ENCODE results near the gene MRPL30. TPM values are rescaled to one million over a fixed set of nuclear protein-coding genes. Genes with fewer than 3 reads are reported as not detected.
"Not testable (repeated sequence)": the region's sequence is repeated elsewhere in the genome, so short reads cannot be mapped to it uniquely, and the experiment has no call there.

MRPL30 gene
- total and polyA plus RNA-seq, 4 donors = 13.5 to 19.8 (median 16.0) TPM

- no peaks in the 10 kb centered on the region for H3K27me3 ChIP-seq (ENCODE audit: control insufficient read depth in 1 of 2, insufficient read depth in 2 of 2, low read length in 1 of 2)
- H3K27ac ChIP-seq (ENCODE audit: low read depth in 1 of 2, low read length in 2 of 2) = no peak overlapping the region
- H3K4me1 ChIP-seq (ENCODE audit: control insufficient read depth in 1 of 2, insufficient read depth in 2 of 2, low read length in 2 of 2) = no peaks in the 10 kb centered on the region
- no peak overlapping the region for H3K4me3 ChIP-seq (ENCODE audit: low read length in 2 of 2)
- ATAC-seq (ENCODE audit: low FRiP score) (no peak), DNase-seq (no peak)
- WGBS, 2 donors = 95 to 96% methylated on average over 8 of the region's 8 CpGs
- no peaks in the 10 kb centered on the region for H3K9me3 ChIP-seq (ENCODE audit: control insufficient read depth, low read length)
- intact Hi-C loops (cut with DNase I) = no loop called here
- peaks cover 0 to 3% of the 10 kb centered on the region in 2 donors for H3K36me3 ChIP-seq (ENCODE audit: control insufficient read depth in 1 of 2, insufficient read depth in 2 of 2, low read length in 1 of 2)
Observed at GRCh38 chr2:99171377-99172140, 9.4 kb upstream of the MRPL30 start.

GRCh38 chr2:99181624-99182000 is 628 bp downstream of the MRPL30 start:
- Histone ChIP-seq H3K4me1 (ENCODE audit: control insufficient read depth in 1 of 2, insufficient read depth in 2 of 2, low read length in 2 of 2) (peaks cover 0 to 5% of the 10 kb centered on the region in 2 donors), H3K9me3 (ENCODE audit: control insufficient read depth, low read length) (no peaks in the 10 kb centered on the region), H3K4me3 (ENCODE audit: low read length in 2 of 2) (peak overlapping the region; percentile 96 to 100), H3K27me3 (ENCODE audit: control insufficient read depth in 1 of 2, insufficient read depth in 2 of 2, low read length in 1 of 2) (no peaks in the 10 kb centered on the region), H3K27ac (ENCODE audit: low read depth in 1 of 2, low read length in 2 of 2) (no peak overlapping the region), H3K36me3 (ENCODE audit: control insufficient read depth in 1 of 2, insufficient read depth in 2 of 2, low read length in 1 of 2) (no peaks in the 10 kb centered on the region)
- ATAC-seq (ENCODE audit: low FRiP score) = no peak
- DNase-seq = no peak
- intact Hi-C loops (cut with DNase I) = loop anchor here (5.0 to 10.0 kb wide), 3 partner anchors 143 to 311 kb away; partner anchors contain the start of genes EIF5B (in 1 of the 2), REV1 (in 1 of the 2) and TXNDC9 (in 1 of the 2)
- WGBS, 2 donors = 2 to 4% methylated on average over 4 of the region's 4 CpGs

- H3K36me3 ChIP-seq (ENCODE audit: control insufficient read depth in 1 of 2, insufficient read depth in 2 of 2, low read length in 1 of 2) = peaks cover 0 to 2% of the 10 kb centered on the region in 2 donors
- no peaks in the 10 kb centered on the region for H3K27me3 ChIP-seq (ENCODE audit: control insufficient read depth in 1 of 2, insufficient read depth in 2 of 2, low read length in 1 of 2)
- no peaks in the 10 kb centered on the region for H3K9me3 ChIP-seq (ENCODE audit: control insufficient read depth, low read length)
- 89 to 98% methylated on average over 3 of the region's 3 CpGs for WGBS, 2 donors
- no peak for ATAC-seq (ENCODE audit: low FRiP score)
- peaks cover 0 to 5% of the 10 kb centered on the region in 2 donors for H3K4me1 ChIP-seq (ENCODE audit: control insufficient read depth in 1 of 2, insufficient read depth in 2 of 2, low read length in 2 of 2)
- no peak overlapping the region for H3K4me3 ChIP-seq (ENCODE audit: low read length in 2 of 2)
- H3K27ac ChIP-seq (ENCODE audit: low read depth in 1 of 2, low read length in 2 of 2) = no peak overlapping the region
- DNase-seq = no peak
- intact Hi-C loops (cut with DNase I) = loop anchor here (5.0 to 10.0 kb wide), 3 partner anchors 142 to 309 kb away; partner anchors contain the start of genes EIF5B (in 1 of the 2), REV1 (in 1 of the 2) and TXNDC9 (in 1 of the 2)
Observed at GRCh38 chr2:99183025-99183424, 2.0 kb downstream of the MRPL30 start.

GRCh38 chr2:99184811-99185210 is 3.8 kb downstream of the MRPL30 start:
- no peaks in the 10 kb centered on the region for H3K9me3 ChIP-seq (ENCODE audit: control insufficient read depth, low read length)
- no peaks in the 10 kb centered on the region for H3K27me3 ChIP-seq (ENCODE audit: control insufficient read depth in 1 of 2, insufficient read depth in 2 of 2, low read length in 1 of 2)
- intact Hi-C loops (cut with DNase I) = loop anchor here (5.0 to 10.0 kb wide), 3 partner anchors 140 to 307 kb away; partner anchors contain the start of genes EIF5B (in 1 of the 2), REV1 (in 1 of the 2) and TXNDC9 (in 1 of the 2)
- ATAC-seq (ENCODE audit: low FRiP score) = no peak
- peaks cover 0 to 2% of the 10 kb centered on the region in 2 donors for H3K36me3 ChIP-seq (ENCODE audit: control insufficient read depth in 1 of 2, insufficient read depth in 2 of 2, low read length in 1 of 2)
- no peak for DNase-seq
- no peak overlapping the region for H3K4me3 ChIP-seq (ENCODE audit: low read length in 2 of 2)
- H3K4me1 ChIP-seq (ENCODE audit: control insufficient read depth in 1 of 2, insufficient read depth in 2 of 2, low read length in 2 of 2) = peaks cover 0 to 5% of the 10 kb centered on the region in 2 donors
- H3K27ac ChIP-seq (ENCODE audit: low read depth in 1 of 2, low read length in 2 of 2) = no peak overlapping the region
- 60 to 63% methylated on average over 6 of the region's 6 CpGs for WGBS, 2 donors

GRCh38 chr2:99187011-99187410 is 6.0 kb downstream of the MRPL30 start:
- no peak for ATAC-seq (ENCODE audit: low FRiP score)

GRCh38 chr2:99188357-99188756 is 7.4 kb downstream of the MRPL30 start:
- DNase-seq (no peak), ATAC-seq (ENCODE audit: low FRiP score) (no peak)
- Histone ChIP-seq H3K27me3 (ENCODE audit: control insufficient read depth in 1 of 2, insufficient read depth in 2 of 2, low read length in 1 of 2) (no peaks in the 10 kb centered on the region), H3K27ac (ENCODE audit: low read depth in 1 of 2, low read length in 2 of 2) (no peak overlapping the region), H3K4me3 (ENCODE audit: low read length in 2 of 2) (no peak overlapping the region), H3K36me3 (ENCODE audit: control insufficient read depth in 1 of 2, insufficient read depth in 2 of 2, low read length in 1 of 2) (peaks cover 0 to 2% of the 10 kb centered on the region in 2 donors), H3K9me3 (ENCODE audit: control insufficient read depth, low read length) (no peaks in the 10 kb centered on the region), H3K4me1 (ENCODE audit: control insufficient read depth in 1 of 2, insufficient read depth in 2 of 2, low read length in 2 of 2) (no peaks in the 10 kb centered on the region)
- 96 to 97% methylated on average over 3 of the region's 3 CpGs for whole genome bisulfite sequencing, 2 donors
- intact Hi-C loops (cut with DNase I) = loop anchor here in 1 of 2 donors (10.0 kb wide), 1 partner anchor 136 kb away; no protein-coding TSS in a partner anchor

More at GRCh38 chr2:99187011-99187410, 6.0 kb downstream of the MRPL30 start:
- Histone ChIP-seq H3K27ac (ENCODE audit: low read depth in 1 of 2, low read length in 2 of 2) (no peak overlapping the region), H3K4me1 (ENCODE audit: control insufficient read depth in 1 of 2, insufficient read depth in 2 of 2, low read length in 2 of 2) (peaks cover 0 to 2% of the 10 kb centered on the region in 2 donors), H3K9me3 (ENCODE audit: control insufficient read depth, low read length) (no peaks in the 10 kb centered on the region), H3K4me3 (ENCODE audit: low read length in 2 of 2) (no peak overlapping the region), H3K36me3 (ENCODE audit: control insufficient read depth in 1 of 2, insufficient read depth in 2 of 2, low read length in 1 of 2) (peaks cover 0 to 2% of the 10 kb centered on the region in 2 donors), H3K27me3 (ENCODE audit: control insufficient read depth in 1 of 2, insufficient read depth in 2 of 2, low read length in 1 of 2) (no peaks in the 10 kb centered on the region)
- no peak for DNase-seq
- intact Hi-C loops (cut with DNase I) = loop anchor here in 1 of 2 donors (10.0 kb wide), 1 partner anchor 138 kb away; no protein-coding TSS in a partner anchor

GRCh38 chr2:99190548-99190947 is 9.6 kb downstream of the MRPL30 start:
- H3K4me3 ChIP-seq (ENCODE audit: low read length in 2 of 2) = no peak overlapping the region
- WGBS, 2 donors = 77 to 80% methylated on average over 1 of the region's 1 CpG
- H3K4me1 ChIP-seq (ENCODE audit: control insufficient read depth in 1 of 2, insufficient read depth in 2 of 2, low read length in 2 of 2) = no peaks in the 10 kb centered on the region
- H3K27me3 ChIP-seq (ENCODE audit: control insufficient read depth in 1 of 2, insufficient read depth in 2 of 2, low read length in 1 of 2) = no peaks in the 10 kb centered on the region
- no peaks in the 10 kb centered on the region for H3K9me3 ChIP-seq (ENCODE audit: control insufficient read depth, low read length)
- intact Hi-C loops (cut with DNase I) = no loop called here
- H3K36me3 ChIP-seq (ENCODE audit: control insufficient read depth in 1 of 2, insufficient read depth in 2 of 2, low read length in 1 of 2) = peaks cover 2 to 4% of the 10 kb centered on the region in 2 donors
- no peak for DNase-seq
- H3K27ac ChIP-seq (ENCODE audit: low read depth in 1 of 2, low read length in 2 of 2) = no peak overlapping the region
- ATAC-seq (ENCODE audit: low FRiP score) = no peak

- H3K9me3 ChIP-seq (ENCODE audit: control insufficient read depth, low read length); DNase-seq; H3K27ac ChIP-seq (ENCODE audit: low read depth in 1 of 2, low read length in 2 of 2); H3K4me1 ChIP-seq (ENCODE audit: control insufficient read depth in 1 of 2, insufficient read depth in 2 of 2, low read length in 2 of 2); H3K27me3 ChIP-seq (ENCODE audit: control insufficient read depth in 1 of 2, insufficient read depth in 2 of 2, low read length in 1 of 2); H3K4me3 ChIP-seq (ENCODE audit: low read length in 2 of 2); H3K36me3 ChIP-seq (ENCODE audit: control insufficient read depth in 1 of 2, insufficient read depth in 2 of 2, low read length in 1 of 2); ATAC-seq (ENCODE audit: low FRiP score); intact Hi-C loops (cut with DNase I): not testable (repeated sequence)
- 95 to 98% methylated on average over 4 of the region's 4 CpGs for WGBS, 2 donors
Observed at GRCh38 chr2:99192364-99192763, 11.4 kb downstream of the MRPL30 start.
